ENCODE results near the gene PCNX1. TPM values are rescaled to one million over a fixed set of nuclear protein-coding genes. Genes with fewer than 3 reads are reported as not detected.

PCNX1 gene
- total and polyA plus RNA-seq, 2 donors (not counting 1 experiment from before 2014, with no cell fraction given) = 35.7 to 69.4 TPM

GRCh38 chr14:70871001-70871400 lies 36.3 kb upstream of the PCNX1 start:
- Histone ChIP-seq H3K36me3 (ENCODE audit: control insufficient read depth, insufficient read depth, low read length) (no peaks in the 10 kb centered on the region), H3K4me2 (ENCODE audit: extremely low read depth, insufficient read depth, low read length) (no peak overlapping the region), H3K27me3 (ENCODE audit: control insufficient read depth, insufficient read depth, low read length) (no peaks in the 10 kb centered on the region), H3K27ac (ENCODE audit: insufficient read depth, low read length) (no peak overlapping the region), H3K79me2 (ENCODE audit: control insufficient read depth, insufficient read depth, low read length) (no peaks in the 10 kb centered on the region), H3K4me3 (replicated peaks in 1 of 4; ENCODE audit: control extremely low read depth in 1 of 4, insufficient read depth in 1 of 4, low read depth in 3 of 4, low read length in 4 of 4) (no peak overlapping the region), H4K20me1 (ENCODE audit: control insufficient read depth, extremely low read depth, insufficient read depth, low read length) (no peaks in the 10 kb centered on the region), H3K9ac (ENCODE audit: insufficient read depth, low read length) (no peak overlapping the region), H3K4me1 (ENCODE audit: control insufficient read depth, extremely low read depth, insufficient read depth, low read length) (no peaks in the 10 kb centered on the region), H3K9me3 (ENCODE audit: control insufficient read depth, insufficient read depth, low read depth, low read length) (no peaks in the 10 kb centered on the region), H2AFZ (ENCODE audit: low read length) (no peak overlapping the region)
- TF ChIP-seq EZH2 (IDR thresholded peaks at IDR 0.05; ENCODE audit: low read length, missing control alignments) = no peak
- TF ChIP-seq, protein P1, sequence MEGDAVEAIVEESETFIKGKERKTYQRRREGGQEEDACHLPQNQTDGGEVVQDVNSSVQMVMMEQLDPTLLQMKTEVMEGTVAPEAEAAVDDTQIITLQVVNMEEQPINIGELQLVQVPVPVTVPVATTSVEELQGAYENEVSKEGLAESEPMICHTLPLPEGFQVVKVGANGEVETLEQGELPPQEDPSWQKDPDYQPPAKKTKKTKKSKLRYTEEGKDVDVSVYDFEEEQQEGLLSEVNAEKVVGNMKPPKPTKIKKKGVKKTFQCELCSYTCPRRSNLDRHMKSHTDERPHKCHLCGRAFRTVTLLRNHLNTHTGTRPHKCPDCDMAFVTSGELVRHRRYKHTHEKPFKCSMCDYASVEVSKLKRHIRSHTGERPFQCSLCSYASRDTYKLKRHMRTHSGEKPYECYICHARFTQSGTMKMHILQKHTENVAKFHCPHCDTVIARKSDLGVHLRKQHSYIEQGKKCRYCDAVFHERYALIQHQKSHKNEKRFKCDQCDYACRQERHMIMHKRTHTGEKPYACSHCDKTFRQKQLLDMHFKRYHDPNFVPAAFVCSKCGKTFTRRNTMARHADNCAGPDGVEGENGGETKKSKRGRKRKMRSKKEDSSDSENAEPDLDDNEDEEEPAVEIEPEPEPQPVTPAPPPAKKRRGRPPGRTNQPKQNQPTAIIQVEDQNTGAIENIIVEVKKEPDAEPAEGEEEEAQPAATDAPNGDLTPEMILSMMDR (conservative IDR thresholded peaks at IDR 0.05 in 1 of 2, IDR thresholded peaks at IDR 0.05 in 1 of 2; ENCODE audit: low read depth in 1 of 2, low read length in 2 of 2) = no peak
- DNase-seq (ENCODE audit: low read depth in 2 of 2) = no peak

DNA sequence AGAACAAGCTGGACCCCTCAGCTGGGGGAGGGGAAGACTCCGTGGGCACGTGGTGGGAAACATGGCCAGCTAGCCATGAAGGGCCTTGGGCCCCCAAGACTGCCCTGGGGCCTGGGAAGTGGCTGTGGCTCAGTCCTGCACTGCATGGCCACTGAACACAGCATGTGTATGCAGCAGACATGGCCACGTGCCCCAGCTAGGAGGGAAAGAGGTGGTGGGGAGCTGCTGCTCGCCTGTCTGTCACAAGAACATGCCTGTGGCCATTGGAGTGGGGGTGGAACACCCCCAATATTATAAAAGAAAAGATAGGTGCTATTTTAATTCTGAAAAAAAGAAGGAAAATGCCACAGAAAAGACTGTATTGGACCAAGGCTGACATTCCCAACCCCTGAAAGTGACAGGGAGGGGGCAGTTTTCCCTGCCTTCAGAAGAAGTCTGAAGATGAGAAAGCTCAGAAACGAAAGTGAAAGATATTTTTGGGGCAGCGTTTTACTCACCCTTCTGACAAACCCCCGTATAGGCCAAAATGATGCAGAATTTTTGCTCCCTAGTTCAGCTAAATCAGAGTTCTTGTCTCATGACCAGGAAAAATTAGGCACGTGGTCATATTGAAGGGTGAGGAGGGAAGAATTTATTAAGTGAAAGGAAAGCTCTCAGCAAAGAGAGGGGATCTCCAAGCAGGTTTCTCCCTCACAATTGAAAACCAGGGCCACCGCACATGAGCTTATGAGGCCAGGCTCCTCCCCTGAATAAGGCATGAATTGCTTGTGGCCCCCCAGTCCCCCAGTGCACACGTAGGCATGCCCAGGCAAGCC lies 35.2 kb upstream of the PCNX1 start:
- Histone ChIP-seq H3K4me3 (replicated peaks in 1 of 4; ENCODE audit: control extremely low read depth in 1 of 4, insufficient read depth in 1 of 4, low read depth in 3 of 4, low read length in 4 of 4) (no peak overlapping the region), H3K9ac (ENCODE audit: insufficient read depth, low read length) (no peak overlapping the region), H2AFZ (ENCODE audit: low read length) (peak overlapping the region; percentile 6), H3K4me1 (ENCODE audit: control insufficient read depth, extremely low read depth, insufficient read depth, low read length) (no peaks in the 10 kb centered on the region), H3K4me2 (ENCODE audit: extremely low read depth, insufficient read depth, low read length) (peak overlapping the region; percentile 15), H3K9me3 (ENCODE audit: control insufficient read depth, insufficient read depth, low read depth, low read length) (no peaks in the 10 kb centered on the region), H4K20me1 (ENCODE audit: control insufficient read depth, extremely low read depth, insufficient read depth, low read length) (no peaks in the 10 kb centered on the region), H3K27ac (ENCODE audit: insufficient read depth, low read length) (no peak overlapping the region), H3K27me3 (ENCODE audit: control insufficient read depth, insufficient read depth, low read length) (no peaks in the 10 kb centered on the region), H3K79me2 (ENCODE audit: control insufficient read depth, insufficient read depth, low read length) (no peaks in the 10 kb centered on the region), H3K36me3 (ENCODE audit: control insufficient read depth, insufficient read depth, low read length) (no peaks in the 10 kb centered on the region)
- TF ChIP-seq EZH2 (IDR thresholded peaks at IDR 0.05; ENCODE audit: low read length, missing control alignments) = no peak
- TF ChIP-seq, protein P1 (conservative IDR thresholded peaks at IDR 0.05 in 1 of 2, IDR thresholded peaks at IDR 0.05 in 1 of 2; ENCODE audit: low read depth in 1 of 2, low read length in 2 of 2) = no peak
- DNase-seq (ENCODE audit: low read depth in 2 of 2) = no peak

DNA sequence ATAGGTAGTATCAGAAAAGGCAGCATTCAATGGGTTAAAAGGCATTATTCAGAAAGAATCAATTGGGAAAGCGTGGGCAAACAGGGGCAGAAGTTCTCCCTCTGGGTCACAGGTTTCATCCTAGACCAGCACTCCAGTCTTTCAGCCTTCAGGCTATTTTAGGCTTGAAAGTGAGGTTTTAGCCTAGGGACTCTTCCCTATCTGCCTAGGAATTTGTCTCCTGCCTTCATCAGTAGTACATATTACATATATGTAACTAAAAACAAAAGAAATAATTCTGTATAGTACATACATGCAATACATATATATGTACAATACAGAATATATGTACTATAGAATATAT lies 34.6 kb upstream of the PCNX1 start:
- H3K9me3 ChIP-seq (ENCODE audit: control insufficient read depth, insufficient read depth, low read depth, low read length) = no peaks in the 10 kb centered on the region
- H2AFZ ChIP-seq (ENCODE audit: low read length) = no peak overlapping the region
- no peak overlapping the region for H3K27ac ChIP-seq (ENCODE audit: insufficient read depth, low read length)
- H3K9ac ChIP-seq (ENCODE audit: insufficient read depth, low read length) = no peak overlapping the region
- no peak for DNase-seq (ENCODE audit: low read depth in 2 of 2)
- no peak overlapping the region for H3K4me3 ChIP-seq (replicated peaks in 1 of 4; ENCODE audit: control extremely low read depth in 1 of 4, insufficient read depth in 1 of 4, low read depth in 3 of 4, low read length in 4 of 4)
- no peaks in the 10 kb centered on the region for H3K79me2 ChIP-seq (ENCODE audit: control insufficient read depth, insufficient read depth, low read length)
- H3K4me1 ChIP-seq (ENCODE audit: control insufficient read depth, extremely low read depth, insufficient read depth, low read length) = no peaks in the 10 kb centered on the region
- no peak overlapping the region for H3K4me2 ChIP-seq (ENCODE audit: extremely low read depth, insufficient read depth, low read length)
- no peaks in the 10 kb centered on the region for H3K27me3 ChIP-seq (ENCODE audit: control insufficient read depth, insufficient read depth, low read length)
- H4K20me1 ChIP-seq (ENCODE audit: control insufficient read depth, extremely low read depth, insufficient read depth, low read length) = no peaks in the 10 kb centered on the region
- no peaks in the 10 kb centered on the region for H3K36me3 ChIP-seq (ENCODE audit: control insufficient read depth, insufficient read depth, low read length)
- TF ChIP-seq, protein P1 (conservative IDR thresholded peaks at IDR 0.05 in 1 of 2, IDR thresholded peaks at IDR 0.05 in 1 of 2; ENCODE audit: low read depth in 1 of 2, low read length in 2 of 2) = no peak
- TF ChIP-seq EZH2 (IDR thresholded peaks at IDR 0.05; ENCODE audit: low read length, missing control alignments) = no peak
